SKM-1 treated with dmso at 0.1 percent for 144 hours (cell line): ENCODE data around the gene WDR1.

Experiments
- DNase-seq: peaks from one replicate; lab custom pipeline; 2025; ENCODE audit not compliant: unreplicated experiment; lab: John Stamatoyannopoulos, UW

WDR1 gene

DNA sequence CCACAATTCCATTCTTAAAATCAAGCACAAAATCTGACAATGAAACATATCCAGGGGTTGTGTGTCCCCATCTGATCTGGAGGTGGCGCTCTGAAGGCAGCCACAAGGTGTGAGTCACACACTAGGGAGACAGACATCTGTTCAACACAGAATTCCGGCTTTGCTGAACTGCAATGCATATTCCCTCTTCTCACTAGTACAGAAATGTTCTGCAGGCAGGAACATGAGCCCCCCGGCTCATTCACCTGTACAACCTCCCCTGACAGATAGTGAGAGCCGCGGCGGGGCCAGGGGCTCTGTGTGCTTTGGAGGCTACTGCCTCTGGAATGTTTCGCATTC lies 41.9 kb downstream of the WDR1 start:
- no peak for DNase-seq

DNA sequence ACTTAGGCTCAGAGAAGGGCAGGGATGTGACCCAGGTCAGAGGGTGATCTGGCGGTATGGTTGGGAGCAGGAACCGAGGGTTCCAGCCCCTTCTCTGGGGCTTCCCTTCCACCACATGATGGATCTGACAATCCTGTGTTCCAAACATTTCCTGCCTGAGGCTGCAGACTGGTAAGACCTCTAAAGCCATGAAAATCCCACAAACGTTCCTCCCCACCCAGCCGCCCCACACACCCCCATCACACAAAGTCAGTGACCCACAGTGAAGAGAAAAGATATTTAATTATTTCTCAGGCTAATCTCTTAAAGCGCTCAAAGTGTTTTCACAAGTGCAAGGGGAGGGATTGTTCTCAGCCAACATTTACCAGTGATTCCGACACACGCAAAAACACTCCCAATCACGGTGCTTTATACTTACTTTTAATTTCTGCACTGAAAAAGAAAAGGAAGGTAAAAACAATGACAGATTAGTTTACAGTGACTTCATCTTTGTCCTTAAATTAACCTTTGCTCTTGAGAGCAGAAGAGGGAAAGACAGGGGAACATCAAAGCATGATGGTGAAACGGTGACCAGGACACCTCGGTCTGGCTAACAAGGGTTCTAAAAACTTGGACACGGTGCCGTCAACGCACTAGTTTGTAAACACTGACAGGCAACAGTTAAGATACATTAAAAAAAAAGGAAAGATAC lies 42.4 kb downstream of the WDR1 start:
- no peak for DNase-seq

DNA sequence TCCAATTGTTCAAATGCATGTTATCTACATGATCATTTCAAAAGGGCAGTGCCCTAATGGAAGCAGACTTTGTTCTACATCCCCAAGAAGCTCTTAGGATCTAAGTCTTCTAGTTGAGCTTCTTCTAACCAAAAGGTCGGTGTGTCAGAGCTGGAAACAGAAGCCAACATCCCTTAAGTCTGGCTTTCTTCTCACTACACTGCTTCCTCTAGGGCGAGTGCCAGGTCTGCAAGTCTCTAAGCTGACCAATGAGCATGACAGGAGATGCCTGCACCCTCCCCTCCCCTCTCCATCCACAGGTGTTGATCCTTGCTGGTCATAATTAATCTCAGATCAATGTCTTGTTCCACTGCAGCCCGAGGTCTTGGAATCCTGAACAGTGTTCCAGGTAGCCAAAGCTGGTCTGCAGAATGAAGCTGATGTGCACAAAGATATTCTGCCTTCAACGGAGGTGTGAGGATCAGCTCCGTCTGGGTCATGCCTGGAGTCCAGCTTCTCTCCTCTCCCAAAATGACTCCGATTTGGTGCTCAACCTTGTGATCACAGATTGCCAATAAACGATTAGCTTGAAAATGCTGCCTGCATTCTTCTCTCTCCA lies 44.1 kb downstream of the WDR1 start:
- DNase-seq, result no peak

DNA sequence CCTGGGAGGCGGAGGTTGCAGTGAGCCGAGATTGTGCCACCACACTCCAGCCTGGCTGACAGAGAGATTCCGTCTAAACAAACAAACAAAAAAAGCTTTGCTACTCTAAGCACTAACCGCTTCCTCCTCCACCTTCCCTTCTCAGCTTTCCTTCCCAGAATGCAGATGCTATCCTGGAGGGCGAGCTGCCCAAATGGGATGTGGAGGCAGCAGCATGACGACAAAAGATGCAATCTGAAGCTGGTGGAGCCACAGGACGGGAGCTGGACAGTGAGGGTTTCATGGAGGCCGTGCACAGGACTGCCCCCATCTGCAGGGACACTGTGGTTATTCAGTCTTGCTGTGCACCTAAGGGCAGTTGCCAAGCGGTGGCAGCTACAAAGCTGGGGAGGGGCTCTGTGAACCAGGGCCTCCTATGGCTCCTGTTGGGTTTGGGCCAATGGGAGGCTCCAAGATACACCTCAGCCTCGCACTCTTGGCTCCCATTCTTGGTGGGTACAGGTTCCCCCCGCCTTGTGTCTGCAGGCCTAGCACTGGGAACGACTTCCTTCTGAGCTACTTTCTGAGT lies 47.4 kb downstream of the WDR1 start:
- no peak for DNase-seq

DNA sequence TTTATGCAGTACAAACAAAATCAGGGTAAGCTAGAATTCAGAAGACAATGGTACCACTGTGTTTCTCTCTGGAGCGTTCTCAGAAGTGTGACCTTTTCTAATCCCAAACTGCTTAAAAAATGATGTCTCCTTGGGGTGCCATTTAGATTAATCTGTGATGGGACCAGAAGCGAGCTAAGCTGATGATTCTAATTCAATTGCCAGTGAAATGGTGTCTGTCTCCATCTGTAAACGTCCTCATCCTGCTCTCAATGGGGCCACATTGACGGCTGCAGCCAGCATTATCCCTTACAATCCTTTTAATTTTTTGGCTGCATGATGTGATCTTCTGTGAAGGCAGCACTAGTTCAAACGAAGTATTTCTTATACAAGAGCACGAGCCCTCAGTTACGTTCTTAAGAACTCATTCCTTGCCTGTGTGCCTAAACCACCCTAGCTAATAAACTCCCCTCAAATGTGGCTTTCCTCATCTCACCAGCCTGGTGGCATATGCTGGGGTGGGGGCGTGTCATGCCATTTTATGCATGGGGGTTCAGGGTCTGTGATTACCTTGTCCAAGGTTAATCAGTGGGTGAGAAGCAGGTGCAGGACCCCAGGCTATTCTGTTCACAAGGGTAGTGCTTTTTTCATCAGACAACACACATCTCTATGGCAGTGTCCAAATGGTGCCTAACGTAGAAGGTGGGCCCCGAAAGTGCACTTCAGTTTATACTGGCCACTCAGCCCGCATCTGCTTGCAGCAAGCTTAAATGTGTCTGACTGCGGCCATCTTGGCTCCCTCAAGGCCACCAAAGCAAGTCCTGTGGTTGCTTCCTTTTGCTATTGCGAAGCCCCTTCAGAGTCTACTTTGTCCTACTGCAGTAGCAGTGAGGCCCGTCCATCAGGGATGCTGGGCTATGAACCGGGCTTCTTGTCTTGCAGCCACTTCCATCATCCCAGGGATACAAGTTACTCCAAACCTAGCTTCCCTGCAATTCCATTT lies 49.6 kb downstream of the WDR1 start:
- no peak for DNase-seq

DNA sequence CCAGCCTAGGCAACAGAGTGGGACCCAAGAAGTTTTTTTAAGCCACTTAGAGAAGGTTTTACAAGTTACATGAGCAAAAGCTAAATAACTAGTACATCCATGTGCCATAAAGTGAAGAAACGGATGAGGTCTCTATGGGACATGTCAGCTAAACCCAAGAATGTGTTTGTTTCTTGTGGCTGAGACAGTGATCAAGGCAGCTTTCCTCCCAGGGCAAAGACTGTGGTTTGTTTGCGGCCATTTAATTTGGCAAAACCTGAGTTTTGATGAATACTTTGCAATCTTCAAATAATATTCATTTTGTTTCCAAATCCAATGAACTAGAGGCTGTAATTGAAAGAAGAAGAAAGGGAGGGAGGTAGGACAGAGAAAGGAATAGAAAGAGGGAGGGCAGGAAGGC lies 50.4 kb downstream of the WDR1 start:
- DNase-seq, result no peak

DNA sequence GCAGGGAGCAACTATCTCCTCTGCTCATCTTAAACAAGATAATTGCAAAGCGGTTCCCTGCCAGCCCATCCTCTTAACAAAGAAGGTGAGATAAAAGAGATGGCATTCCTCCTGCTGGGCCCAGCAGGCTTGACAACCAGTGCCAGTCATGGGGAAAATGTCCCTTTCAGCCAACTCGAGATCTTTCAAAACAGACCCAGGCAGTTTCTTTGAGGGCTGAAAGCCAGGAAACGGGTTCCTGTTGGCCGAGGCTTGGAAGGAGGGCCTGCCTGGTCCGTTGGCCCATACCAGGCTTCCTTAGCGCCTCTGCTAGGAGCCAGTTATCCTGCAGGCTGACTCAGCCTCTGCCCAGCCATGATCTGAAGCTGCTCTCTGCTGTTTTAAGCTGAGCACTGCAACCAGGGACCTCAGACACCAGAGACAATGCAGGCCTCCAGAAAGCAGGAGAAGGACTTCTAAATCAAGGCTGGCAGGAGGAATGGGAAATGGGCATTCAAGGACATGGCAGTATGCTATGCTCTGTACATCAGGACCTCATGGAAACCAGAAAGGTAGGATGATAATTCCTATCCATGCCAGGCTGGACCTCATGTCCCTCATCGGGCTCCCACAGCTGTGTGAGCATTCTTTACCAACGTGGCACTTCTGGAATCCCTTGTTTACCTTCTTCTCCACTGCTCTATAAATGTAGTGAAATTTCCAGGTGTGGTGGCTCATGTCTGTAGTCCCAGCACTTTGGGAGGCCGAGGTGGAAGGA lies 52.9 kb downstream of the WDR1 start:
- DNase-seq, result peak; percentile 39

DNA sequence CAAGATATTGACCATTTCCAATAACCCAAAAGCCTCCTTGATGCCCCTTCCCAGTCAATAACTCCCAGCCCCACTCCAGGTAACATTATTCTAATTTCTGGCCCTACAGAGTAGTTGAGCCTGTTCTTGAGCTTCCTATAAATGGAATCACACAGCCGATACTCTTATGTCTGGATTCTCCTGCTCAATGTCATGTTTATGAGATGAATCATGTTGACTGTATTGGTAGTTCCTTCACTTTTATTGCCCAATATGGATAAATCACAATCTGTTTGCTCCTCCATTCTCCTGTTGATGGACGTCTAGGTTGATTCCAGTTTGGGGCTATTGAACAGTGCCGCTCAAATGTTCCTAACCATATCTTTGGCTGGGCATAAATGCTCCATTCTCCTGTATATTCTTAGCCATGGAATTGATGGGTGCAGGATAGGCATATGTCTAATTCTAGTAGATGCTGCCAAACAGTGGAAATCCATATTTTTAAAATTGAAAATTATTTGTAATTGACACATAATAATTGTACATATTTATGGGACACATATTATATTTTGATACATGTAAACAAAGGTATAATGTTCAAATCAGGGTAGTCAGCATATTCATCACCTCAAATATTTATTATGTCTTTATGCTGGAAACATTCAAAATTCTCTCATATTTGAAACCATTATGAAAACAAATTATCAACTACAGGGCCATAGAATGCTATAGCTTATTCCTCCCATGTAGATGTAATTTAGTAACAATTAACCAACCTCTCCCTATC lies 54.8 kb downstream of the WDR1 start:
- no peak for DNase-seq

DNA sequence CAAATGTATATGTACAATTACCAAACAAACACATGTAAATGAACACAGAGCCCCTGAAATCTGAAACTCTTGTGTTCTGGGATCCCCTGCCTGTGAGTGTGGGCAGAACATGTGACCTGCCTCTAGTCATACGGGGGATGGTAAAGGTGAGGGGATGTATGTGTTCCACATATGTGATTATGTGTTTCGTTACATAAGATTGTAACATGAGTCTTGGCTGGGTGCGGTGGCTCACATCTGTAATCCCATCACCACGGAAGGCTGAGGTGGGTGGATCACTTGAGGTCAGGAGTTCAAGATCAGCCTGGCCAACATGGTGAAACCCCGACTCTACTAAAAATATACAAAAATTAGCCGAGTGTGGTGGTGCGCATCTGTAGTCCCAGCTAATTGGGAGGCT lies 58.2 kb downstream of the WDR1 start:
- no peak for DNase-seq

DNA sequence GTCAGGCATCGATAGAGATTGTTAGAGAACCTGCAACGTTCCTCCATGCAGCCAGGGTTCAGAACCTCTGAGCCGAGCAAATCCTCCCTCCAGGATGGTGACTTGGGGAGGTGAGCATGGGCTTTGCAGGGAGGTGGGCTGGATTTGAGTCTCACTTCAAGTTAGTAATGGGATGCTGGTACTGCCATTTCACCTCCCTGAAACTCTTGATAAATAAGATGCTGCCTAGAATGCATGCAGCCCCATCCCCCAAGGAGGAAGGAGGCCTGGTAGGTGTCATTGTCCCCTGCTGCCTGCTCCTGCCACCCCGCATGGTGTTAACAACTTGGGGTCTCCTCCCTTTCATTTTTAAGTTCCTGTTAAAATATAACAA lies 59.6 kb downstream of the WDR1 start:
- DNase-seq, result no peak

DNA sequence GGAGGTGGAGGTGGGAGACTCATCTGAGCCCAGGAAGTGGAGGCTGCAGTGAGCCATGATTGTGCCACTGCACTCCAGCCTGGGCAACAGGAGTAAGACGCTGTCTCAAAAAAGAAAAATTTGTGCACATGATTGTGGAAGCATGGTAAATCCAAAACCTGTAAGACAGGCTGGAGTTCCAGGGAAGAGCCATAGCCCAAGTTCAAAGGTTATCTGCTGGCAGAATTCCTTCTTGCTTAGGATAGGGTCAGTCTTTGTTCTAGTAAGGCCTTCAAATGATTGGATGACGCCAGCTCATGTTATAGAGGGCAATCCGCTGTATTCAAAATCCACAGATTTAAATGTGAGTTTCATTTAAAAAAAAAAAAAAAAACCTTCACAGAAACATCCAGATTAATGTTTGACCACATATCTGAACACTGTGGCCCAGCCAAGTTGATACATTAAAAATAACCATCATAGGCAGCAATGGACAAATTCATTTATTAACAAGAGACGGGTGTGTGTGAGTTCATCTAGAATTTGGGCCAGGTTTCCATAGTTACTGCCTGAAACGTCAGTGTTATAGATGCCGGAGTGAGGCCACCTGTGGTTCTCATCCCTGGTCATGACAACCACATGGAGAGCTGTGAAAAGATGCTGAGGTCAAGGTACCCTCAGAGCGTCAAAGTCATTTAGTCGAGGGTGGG lies 60.1 kb downstream of the WDR1 start:
- DNase-seq, result no peak

DNA sequence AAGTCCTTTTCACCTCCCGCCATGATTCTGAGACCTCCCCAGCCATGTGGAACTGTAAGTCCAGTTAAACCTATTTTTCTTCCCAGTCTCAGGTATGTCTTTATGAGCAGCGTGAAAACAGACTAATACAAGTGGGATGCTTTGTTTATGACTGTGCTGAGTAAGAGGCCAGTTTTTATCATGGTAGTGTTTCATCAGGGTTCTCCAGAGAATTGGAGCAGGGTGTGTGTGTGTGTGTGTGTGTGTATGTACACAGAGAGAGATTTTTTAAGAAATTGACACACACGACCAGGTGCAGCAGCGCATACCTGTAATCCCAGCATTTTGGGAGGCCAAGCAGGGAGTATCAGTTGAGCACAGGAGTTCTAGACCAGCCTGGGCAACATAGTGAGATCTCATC lies 60.7 kb downstream of the WDR1 start:
- no peak for DNase-seq

DNA sequence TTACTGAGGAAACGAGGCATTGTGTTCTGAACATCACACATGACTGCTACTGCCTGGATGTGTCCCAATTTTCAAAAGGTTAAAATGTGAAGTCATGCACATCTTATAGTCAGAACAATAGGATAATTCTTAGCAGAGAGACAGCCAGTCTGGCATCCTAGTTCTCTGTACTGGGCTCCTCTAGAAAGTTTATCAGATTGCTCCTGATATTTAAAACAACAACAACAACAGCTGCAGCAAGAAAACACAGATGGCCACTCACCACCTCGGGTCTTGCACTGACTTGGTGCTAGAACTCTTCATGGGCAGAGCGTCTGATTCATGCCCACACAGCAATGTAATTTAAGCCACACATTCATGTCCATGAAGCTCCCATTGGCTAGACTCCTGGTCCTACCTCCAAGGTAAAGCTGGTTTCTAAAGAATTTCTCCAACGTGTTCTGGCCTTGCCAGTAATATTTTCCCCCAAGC lies 62.0 kb downstream of the WDR1 start:
- DNase-seq, result no peak

DNA sequence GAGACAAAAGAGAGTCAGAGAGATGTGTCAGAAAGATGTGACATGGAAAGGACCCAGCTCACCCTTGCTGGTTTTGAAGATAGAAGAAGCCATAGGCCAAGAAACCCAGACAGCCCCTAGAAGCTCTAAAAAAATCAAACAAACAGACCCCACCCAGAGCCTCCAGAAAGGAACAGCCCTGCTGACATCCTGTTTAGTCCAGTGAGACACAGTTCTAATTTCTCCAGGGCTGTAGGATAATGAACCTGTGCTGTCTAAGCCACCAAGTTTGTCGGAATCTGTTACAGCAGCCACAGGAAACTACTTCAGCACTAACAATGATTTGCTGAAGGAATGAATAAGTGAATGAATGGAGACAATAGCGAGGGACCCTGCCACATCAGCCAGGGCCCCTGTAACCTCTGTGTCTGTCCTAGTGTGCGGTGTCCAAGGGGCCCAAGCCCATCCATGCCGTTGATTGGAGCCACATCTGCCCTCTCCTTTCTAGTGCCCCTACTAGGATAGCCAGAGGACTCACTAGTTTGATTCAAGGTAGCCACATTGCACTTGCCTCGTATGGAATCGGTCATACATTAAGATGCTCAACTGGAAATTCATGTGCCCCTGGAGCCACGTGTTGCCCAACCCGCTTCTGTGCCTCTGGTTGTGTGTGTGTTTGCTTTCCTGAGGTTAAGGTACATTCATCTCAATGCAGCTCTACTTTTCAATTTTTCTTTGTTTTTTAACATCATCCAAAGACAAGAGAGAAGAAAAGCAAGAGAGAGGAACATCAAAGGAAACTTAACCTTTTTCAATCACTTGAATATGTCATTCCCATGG lies 62.8 kb downstream of the WDR1 start:
- no peak for DNase-seq

DNA sequence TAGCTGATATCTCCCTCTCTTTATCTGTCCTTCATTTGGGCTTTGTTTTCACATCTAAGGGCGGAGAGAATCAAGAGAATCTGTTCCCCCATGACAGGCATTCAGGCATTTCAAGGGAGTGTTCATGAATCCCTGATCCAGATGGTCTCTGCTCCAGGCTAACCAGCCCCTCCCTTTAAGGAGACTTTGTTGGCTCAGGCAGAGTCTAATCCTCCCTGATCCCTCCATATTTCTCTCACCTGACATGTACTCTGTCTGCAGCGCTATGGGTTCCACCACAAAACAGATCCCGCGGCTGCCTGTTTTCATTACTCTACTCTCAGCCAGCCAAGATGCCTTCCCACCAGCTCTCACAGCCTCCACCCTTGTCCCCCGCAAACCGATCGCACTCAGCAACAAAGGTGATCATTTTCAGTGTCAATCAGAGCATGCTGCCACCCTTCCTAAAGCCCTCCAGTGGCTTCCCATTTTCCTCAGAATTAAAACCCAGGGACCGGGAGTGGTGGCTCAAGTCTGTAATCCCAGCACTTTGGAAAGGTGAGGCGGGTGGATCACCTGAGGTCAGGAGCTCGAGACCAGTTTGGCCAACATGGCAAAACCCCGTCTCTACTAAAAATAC lies 65.0 kb downstream of the WDR1 start:
- no peak for DNase-seq

DNA sequence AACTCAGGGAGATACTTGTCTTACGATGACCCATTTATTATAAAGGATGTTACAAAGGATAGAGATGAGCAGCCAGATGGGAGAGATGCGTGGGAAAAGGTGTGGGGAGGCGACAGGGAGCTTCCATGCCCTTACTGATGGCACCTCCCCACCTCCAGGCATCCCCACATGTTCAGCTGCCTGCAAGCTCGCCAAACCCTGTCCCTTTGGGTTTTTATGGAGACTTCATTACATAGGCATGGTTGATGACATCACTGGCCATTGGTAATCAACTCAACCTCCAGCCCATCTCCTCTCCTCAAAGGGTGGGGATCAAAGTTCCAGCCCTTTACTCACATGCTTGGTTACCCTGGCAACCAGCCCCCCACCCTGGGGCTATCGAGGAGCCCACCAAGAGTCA lies 65.9 kb downstream of the WDR1 start:
- no peak for DNase-seq

DNA sequence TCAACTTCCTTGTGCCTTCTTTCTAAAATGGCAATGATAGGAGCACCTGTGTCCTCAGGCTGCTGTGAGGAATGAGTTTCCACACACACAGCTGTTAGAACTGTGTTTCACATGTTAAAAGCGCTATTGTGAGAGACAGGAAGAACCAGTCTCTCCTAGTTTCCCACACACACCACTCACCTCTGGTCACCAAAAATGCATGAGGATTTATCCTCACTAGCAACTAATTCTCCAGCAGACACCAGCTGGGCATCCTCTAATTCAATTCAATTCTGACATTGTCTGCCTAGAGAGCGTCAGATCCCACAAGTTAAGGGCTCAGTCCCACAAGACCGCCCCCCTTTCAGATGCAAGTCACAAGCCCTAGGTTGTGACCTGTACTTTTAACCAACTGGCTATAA lies 66.3 kb downstream of the WDR1 start:
- no peak for DNase-seq

DNA sequence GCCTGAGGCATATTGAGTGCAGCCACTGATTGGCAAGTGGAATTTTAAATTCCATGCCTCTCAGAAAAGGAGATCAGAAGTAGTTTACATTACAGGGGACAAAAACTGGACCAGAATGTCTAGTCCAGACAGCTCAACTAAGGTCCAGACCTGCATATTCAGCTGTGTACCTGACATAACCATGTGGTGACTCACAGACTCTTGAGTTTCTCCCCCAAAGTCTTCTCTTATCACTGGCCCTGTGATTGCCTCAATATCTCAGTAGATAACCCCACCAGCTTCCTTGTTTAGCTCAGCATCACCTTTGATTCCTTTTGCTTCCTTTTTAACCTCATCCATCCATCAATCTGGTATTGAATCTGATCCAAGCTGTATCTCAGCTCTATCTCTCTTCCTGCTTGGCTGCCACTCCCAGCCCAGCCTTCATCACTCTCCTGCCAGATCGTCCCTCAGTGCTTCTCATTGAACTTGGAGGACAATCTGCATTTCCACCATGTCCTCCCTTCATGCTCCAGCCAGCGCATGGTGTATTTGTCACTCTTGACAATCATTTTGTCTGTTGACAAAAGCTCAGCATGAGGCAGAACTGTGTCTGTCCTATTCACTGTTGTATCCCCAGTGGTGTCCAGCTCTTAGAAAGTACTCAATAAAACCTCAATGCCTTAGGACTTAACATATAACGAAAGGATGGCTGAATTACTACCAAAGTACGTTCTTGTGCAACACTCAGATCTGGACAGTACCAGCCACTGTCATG lies 67.5 kb downstream of the WDR1 start:
- no peak for DNase-seq
